IMR-90 (cell line): Measurements from ENCODE around the gene ZNF74.
"Not testable (repeated sequence)": the region's sequence is repeated elsewhere in the genome, so short reads cannot be mapped to it uniquely, and the experiment has no call there.

Experiments
- CEBPB ChIP-seq: IDR thresholded peaks from 2 replicates; pipeline ENCODE4 v1.6.1; 2012; ENCODE audit warnings: low read depth, low read length, improper control_type of control experiment
- MAZ ChIP-seq: IDR thresholded peaks from 2 replicates; pipeline ENCODE4 v1.6.1; 2012; ENCODE audit warnings: low read depth, mild to moderate bottlenecking, low read length, improper control_type of control experiment, moderate library complexity, borderline replicate concordance
- POLR2A ChIP-seq: IDR thresholded peaks from 2 replicates; pipeline ENCODE4 v1.6.1; 2012; ENCODE audit warnings: mild to moderate bottlenecking, low read depth, low read length
- RAD21 ChIP-seq: IDR thresholded peaks from 2 replicates; pipeline ENCODE4 v1.6.1; 2012; ENCODE audit warnings: low read length, improper control_type of control experiment
- RFX5 ChIP-seq: IDR thresholded peaks from 2 replicates; pipeline ENCODE4 v1.8.0; 2012; ENCODE audit warnings: low read depth, mild to moderate bottlenecking, low read length, moderate library complexity
- SMC3 ChIP-seq: fragments of 150-350 bp; IDR thresholded peaks from 2 replicates; pipeline ENCODE4 v1.6.1; 2016; ENCODE audit warnings: low read depth, mild to moderate bottlenecking, antibody characterized with exemption, low read length, moderate library complexity
- TF ChIP-seq, protein P1 (sequence below): conservative IDR thresholded peaks from 2 replicates; pipeline ENCODE4 v1.5.1; 2012; ENCODE audit warnings: mild to moderate bottlenecking, low read depth, low read length, improper control_type of control experiment
- TF ChIP-seq, protein P2 (sequence below): fragments of 150-350 bp; IDR thresholded peaks from 2 replicates; pipeline ENCODE4 v1.6.1; 2016; ENCODE audit warnings: low read depth, mild to moderate bottlenecking, low read length, moderate library complexity, borderline replicate concordance

DNA sequence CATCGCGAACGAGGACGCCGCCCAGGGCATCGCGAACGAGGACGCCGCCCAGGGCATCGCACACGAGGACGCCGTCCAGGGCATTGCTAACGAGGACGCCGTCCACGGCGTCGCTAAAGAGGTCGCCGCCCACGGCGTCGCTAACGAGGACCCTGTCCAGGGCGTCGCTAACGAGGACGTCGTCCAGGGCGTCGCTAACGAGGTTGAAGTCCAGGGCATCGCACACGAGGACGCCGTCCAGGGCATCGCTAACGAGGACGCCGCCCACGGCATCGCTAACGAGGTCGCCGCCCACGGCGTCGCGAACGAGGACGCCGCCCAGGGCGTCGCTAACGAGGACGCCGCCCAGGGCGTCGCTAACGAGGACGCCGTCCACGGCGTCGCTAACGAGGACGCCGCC is 36.0 kb upstream of the ZNF74 start:
- TF ChIP-seq CEBPB, RAD21, MAZ, RFX5, SMC3, POLR2A: not testable (repeated sequence)
- TF ChIP-seq, protein P1, sequence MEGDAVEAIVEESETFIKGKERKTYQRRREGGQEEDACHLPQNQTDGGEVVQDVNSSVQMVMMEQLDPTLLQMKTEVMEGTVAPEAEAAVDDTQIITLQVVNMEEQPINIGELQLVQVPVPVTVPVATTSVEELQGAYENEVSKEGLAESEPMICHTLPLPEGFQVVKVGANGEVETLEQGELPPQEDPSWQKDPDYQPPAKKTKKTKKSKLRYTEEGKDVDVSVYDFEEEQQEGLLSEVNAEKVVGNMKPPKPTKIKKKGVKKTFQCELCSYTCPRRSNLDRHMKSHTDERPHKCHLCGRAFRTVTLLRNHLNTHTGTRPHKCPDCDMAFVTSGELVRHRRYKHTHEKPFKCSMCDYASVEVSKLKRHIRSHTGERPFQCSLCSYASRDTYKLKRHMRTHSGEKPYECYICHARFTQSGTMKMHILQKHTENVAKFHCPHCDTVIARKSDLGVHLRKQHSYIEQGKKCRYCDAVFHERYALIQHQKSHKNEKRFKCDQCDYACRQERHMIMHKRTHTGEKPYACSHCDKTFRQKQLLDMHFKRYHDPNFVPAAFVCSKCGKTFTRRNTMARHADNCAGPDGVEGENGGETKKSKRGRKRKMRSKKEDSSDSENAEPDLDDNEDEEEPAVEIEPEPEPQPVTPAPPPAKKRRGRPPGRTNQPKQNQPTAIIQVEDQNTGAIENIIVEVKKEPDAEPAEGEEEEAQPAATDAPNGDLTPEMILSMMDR, result not testable (repeated sequence)
- TF ChIP-seq, protein P2, sequence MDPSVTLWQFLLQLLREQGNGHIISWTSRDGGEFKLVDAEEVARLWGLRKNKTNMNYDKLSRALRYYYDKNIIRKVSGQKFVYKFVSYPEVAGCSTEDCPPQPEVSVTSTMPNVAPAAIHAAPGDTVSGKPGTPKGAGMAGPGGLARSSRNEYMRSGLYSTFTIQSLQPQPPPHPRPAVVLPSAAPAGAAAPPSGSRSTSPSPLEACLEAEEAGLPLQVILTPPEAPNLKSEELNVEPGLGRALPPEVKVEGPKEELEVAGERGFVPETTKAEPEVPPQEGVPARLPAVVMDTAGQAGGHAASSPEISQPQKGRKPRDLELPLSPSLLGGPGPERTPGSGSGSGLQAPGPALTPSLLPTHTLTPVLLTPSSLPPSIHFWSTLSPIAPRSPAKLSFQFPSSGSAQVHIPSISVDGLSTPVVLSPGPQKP, result not testable (repeated sequence)
